HEK293T (cell line): ENCODE measurements around the gene ACACB.

ENCODE experiments used
- ARNT ChIP-seq: fragments of 450-650 bp; IDR thresholded peaks from 2 replicates; pipeline ENCODE4 v1.6.1; 2017; ENCODE audit warnings: mild to moderate bottlenecking
- BHLHE40 ChIP-seq: fragments of 450-650 bp; IDR thresholded peaks from 2 replicates; pipeline ENCODE4 v1.6.1; 2016; ENCODE audit warnings: mild to moderate bottlenecking, moderate library complexity, borderline replicate concordance
- CTBP1 ChIP-seq: fragments of 450-650 bp; IDR thresholded peaks from 2 replicates; pipeline ENCODE4 v1.6.1; 2016; ENCODE audit warnings: borderline replicate concordance
- ELF4 ChIP-seq: fragments of 450-650 bp; IDR thresholded peaks from 2 replicates; pipeline ENCODE4 v1.6.1; 2017; ENCODE audit warnings: antibody characterized with exemption
- FOXA1 ChIP-seq: fragments of 450-650 bp; IDR thresholded peaks from 2 replicates; pipeline ENCODE4 v1.6.1; 2016; ENCODE audit warnings: mild to moderate bottlenecking
- FOXK2 ChIP-seq: fragments of 450-650 bp; IDR thresholded peaks from 2 replicates; pipeline ENCODE4 v1.6.1; 2016; ENCODE audit warnings: mild to moderate bottlenecking
- FOXM1 ChIP-seq: fragments of 450-650 bp; IDR thresholded peaks from 2 replicates; pipeline ENCODE4 v1.6.1; 2017; ENCODE audit warnings: mild to moderate bottlenecking, borderline replicate concordance
- HDGF ChIP-seq: fragments of 450-650 bp; IDR thresholded peaks from 2 replicates; pipeline ENCODE4 v1.6.1; 2017; ENCODE audit warnings: antibody characterized with exemption, borderline replicate concordance
- NFRKB ChIP-seq: fragments of 450-650 bp; IDR thresholded peaks from 2 replicates; pipeline ENCODE4 v1.6.1; 2016; ENCODE audit warnings: mild to moderate bottlenecking, moderate library complexity
- SP1 ChIP-seq: fragments of 450-650 bp; IDR thresholded peaks from 2 replicates; pipeline ENCODE4 v1.6.1; 2017
- SUZ12 ChIP-seq: fragments of 450-650 bp; IDR thresholded peaks from 2 replicates; pipeline ENCODE4 v1.6.1; 2016; ENCODE audit warnings: mild to moderate bottlenecking
- TARDBP ChIP-seq: fragments of 450-650 bp; IDR thresholded peaks from 2 replicates; pipeline ENCODE4 v1.6.1; 2016
- ZNF384 ChIP-seq: fragments of 450-650 bp; IDR thresholded peaks from 2 replicates; pipeline ENCODE4 v1.6.1; 2016
- TF ChIP-seq, protein P1 (sequence below): fragments of 450-650 bp; IDR thresholded peaks from 2 replicates; pipeline ENCODE4 v1.6.1; 2016

DNA sequence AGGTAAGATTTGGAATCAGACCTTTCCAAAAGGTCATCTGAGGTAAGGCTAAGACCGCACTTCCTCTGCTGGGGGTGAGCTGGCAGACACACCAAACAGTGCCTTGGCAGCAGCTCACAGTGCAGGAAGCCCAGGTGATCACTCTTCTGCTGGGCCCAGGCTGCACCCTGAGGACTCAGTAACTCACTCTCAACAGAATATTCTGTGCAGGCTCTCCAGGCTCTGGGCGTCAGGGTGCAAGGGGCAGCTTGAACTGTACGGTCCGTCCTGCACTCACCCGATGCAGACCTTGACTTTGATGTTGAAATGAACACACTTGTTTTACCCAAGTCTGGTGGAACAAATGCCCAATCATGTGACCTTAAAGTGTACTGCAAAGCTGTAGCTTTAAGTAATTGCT lies 29.1 kb upstream of the ACACB start:
- no peak for TF ChIP-seq FOXA1
- TF ChIP-seq FOXM1 = no peak
- TF ChIP-seq BHLHE40 = no peak
- TF ChIP-seq SP1 = no peak
- TF ChIP-seq ARNT = no peak
- no peak for TF ChIP-seq HDGF
- no peak for TF ChIP-seq ZNF384
- TF ChIP-seq SUZ12 = no peak
- no peak for TF ChIP-seq CTBP1
- no peak for TF ChIP-seq ELF4
- no peak for TF ChIP-seq NFRKB
- TF ChIP-seq FOXK2 = no peak
- no peak for TF ChIP-seq TARDBP
- TF ChIP-seq, protein P1, sequence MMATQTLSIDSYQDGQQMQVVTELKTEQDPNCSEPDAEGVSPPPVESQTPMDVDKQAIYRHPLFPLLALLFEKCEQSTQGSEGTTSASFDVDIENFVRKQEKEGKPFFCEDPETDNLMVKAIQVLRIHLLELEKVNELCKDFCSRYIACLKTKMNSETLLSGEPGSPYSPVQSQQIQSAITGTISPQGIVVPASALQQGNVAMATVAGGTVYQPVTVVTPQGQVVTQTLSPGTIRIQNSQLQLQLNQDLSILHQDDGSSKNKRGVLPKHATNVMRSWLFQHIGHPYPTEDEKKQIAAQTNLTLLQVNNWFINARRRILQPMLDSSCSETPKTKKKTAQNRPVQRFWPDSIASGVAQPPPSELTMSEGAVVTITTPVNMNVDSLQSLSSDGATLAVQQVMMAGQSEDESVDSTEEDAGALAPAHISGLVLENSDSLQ = no peak
